NCI-H1930 (cell line): ENCODE results near the gene SMYD4.
"Not testable (repeated sequence)": the region's sequence is repeated elsewhere in the genome, so short reads cannot be mapped to it uniquely, and the experiment has no call there.

Experiments
- DNase-seq, 2 experiments: peaks; one replicate each; lab custom pipeline; 2025; lab: John Stamatoyannopoulos, UW

SMYD4 gene, protein sequence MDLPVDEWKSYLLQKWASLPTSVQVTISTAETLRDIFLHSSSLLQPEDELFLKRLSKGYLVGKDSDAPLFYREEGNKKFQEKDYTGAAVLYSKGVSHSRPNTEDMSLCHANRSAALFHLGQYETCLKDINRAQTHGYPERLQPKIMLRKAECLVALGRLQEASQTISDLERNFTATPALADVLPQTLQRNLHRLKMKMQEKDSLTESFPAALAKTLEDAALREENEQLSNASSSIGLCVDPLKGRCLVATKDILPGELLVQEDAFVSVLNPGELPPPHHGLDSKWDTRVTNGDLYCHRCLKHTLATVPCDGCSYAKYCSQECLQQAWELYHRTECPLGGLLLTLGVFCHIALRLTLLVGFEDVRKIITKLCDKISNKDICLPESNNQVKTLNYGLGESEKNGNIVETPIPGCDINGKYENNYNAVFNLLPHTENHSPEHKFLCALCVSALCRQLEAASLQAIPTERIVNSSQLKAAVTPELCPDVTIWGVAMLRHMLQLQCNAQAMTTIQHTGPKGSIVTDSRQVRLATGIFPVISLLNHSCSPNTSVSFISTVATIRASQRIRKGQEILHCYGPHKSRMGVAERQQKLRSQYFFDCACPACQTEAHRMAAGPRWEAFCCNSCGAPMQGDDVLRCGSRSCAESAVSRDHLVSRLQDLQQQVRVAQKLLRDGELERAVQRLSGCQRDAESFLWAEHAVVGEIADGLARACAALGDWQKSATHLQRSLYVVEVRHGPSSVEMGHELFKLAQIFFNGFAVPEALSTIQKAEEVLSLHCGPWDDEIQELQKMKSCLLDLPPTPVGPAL

GRCh38 chr17:1829592-1830257, at the start of gene SMYD4, which contains the start of gene RPA1:
Gene SMYD4, minus strand, starts transcription at chr17:1829902. Its CDS starts 1,908 bp downstream, at chr17:1827994.
Gene RPA1, plus strand, starts transcription at chr17:1830005. Its CDS starts 89 bp downstream, at chr17:1830094.
- DNase-seq, result peak; percentile 80 to 89

DNA sequence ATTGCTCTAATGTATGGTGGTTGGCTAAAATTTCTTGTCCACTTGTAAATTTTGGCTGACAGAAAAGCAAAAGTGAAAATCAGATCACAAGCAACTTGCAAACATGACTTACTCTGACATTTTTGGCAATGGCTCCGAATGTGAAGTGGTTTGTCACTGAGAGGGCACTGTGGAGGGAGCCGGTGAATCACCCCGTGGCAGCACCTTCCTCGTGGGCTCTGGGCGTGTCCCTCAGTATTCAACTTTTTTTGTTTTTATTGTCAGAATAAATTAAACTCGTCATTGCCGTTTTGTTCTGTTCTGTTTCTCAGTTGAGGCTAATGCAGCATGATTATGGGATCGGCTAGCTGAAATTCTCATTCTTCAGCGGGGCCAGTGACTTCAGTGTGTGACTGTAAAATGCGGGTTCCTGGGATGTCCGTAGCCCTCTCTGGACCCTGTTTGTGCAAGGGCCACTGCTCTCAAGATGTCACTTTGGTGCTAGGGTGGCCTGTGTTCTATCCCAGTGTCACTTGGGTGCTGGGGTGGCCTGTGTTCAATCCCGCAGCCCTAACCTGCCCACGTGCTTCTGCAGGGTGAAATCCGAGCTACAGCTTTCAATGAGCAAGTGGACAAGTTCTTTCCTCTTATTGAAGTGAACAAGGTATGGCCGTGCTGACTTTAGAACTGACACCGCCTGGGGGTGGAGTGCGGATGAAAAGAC, 48.9 kb upstream of the SMYD4 start:
- no peak for DNase-seq

GRCh38 chr17:1875597-1875996, 45.9 kb upstream of the SMYD4 start:
- DNase-seq, result no peak

DNA sequence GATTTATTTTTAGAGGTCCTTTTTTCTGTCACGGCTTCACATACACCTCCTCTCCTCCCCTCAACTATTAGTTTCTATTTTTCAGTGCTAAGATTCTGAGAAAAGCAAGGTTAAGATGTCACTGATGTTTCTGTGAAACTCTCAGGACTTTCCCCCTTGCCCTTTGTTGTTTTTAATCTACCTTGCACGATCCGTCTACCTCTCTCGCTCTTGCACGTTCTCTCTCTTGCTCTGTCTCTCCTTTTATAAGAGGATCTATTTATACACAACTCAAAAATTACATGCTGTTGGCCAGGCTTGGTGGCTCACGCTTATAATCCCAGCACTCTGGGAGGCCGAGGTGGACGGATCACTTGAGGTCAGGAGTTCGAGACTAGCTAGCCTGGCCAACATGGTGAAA, 43.7 kb upstream of the SMYD4 start:
- DNase-seq, result no peak

DNA sequence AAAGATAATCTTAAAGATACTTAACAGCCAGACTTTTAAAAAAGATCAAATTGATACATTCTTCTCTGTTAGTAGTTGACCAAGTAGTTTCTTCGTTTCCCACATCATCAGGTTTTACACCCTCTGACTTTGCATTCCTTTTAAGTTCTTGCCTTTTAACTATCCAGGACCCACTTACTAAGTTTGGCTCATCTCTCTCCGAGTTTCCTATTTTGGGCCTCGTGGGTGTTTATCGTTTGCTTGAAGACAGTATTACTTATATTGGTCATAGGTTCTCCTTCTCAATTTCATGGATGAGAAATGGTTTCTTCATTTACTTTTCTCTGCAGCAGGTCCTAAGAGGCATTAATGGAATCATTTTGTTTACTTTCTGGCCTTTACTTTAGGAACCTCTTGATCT, 43.3 kb upstream of the SMYD4 start:
- no peak for DNase-seq

GRCh38 chr17:1872254-1872653, 42.6 kb upstream of the SMYD4 start:
- no peak for DNase-seq

DNA sequence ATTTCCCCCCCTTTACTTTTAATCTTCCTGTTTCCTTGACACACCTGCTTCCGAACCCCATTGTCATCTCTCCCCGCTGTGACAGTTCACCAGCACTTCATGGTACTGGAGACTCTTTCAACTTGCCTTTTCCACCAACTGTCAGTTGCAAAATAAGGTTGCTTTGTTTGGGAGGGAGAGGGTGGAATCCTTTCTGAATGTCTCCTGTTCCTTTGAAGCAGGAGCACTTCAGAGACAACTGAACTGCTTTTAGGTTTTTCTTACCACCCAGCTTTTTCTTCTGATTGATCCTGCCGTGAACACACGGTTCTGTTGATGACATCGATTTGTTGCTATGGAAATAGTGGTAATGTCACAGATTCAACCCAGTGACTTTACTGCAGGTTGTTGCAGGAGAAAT, 42.1 kb upstream of the SMYD4 start:
- DNase-seq, result no peak

DNA sequence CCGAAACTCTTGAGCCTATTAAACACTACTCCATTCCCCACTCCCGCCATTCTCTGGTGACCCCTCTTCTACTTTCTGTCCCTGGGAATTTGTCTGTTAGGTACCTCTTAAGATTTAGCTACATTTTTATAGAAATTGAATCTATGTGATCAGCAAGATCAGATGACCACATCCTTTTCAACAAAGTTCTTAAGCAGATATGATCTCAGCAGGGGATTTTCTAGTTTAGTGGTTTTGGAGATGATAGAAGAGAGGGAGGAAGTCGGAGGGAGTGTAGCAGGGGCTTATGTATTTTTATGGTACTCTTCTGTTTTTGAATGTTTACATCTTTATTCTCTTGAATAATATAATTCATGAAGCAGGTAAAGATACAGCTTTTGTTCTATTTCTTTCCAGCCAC, 40.9 kb upstream of the SMYD4 start:
- DNase-seq, result no peak

GRCh38 chr17:1868090-1868489, 38.4 kb upstream of the SMYD4 start:
- DNase-seq, result no peak

GRCh38 chr17:1867307-1867706, 37.6 kb upstream of the SMYD4 start:
- DNase-seq, result no peak

GRCh38 chr17:1865252-1866037, 35.7 kb upstream of the SMYD4 start:
- DNase-seq, result no peak

DNA sequence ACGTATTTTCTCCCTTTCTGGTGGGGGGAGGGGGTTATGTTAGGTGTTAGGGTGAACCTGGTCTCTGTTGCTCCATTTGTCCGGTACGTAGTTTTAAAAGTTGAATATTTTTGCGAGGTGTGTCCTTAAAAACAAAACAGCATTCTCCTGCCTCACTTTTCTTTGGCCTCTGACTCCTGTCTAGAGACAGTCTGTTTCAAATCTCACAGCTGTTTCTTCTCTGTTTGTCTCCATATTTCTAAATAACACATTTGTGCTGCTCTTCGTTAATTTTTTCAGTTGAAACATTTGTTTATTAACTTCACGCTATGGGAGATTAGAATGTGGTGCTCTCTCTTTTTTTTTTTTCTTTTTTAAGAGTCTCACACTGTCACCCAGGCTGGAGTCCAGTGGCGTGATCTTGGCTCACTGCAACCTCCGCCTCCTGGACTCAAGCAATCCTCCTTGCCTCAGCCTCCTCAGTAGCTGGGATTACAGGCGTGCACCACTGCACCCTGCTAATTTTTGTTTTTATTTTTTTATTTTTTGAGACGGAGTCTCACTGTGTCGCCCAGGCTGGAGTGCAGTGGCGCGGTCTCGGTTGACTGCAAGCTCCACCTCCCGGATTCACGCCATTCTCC, 31.8 kb upstream of the SMYD4 start:
- no peak for DNase-seq

GRCh38 chr17:1860978-1861377, 31.3 kb upstream of the SMYD4 start:
- no peak for DNase-seq

DNA sequence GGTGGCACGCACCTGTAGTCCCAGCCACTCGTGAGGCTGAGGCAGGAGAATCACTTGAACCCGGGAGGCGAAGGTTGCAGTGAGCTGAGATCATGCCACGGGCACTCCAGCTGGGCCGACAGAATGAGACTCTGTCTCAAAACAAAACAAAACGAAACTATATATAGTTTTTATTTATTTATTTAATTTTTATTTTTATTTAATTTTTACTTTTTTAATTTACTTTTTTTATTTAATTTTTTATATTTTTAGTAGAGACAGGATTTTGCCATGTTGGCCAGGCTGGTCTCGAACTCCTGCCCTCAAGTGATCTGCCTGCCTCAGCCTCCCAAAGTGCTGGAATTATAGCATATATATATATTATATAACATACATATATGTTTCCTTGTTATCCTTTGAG, 26.8 kb upstream of the SMYD4 start:
- not testable (repeated sequence) for DNase-seq

DNA sequence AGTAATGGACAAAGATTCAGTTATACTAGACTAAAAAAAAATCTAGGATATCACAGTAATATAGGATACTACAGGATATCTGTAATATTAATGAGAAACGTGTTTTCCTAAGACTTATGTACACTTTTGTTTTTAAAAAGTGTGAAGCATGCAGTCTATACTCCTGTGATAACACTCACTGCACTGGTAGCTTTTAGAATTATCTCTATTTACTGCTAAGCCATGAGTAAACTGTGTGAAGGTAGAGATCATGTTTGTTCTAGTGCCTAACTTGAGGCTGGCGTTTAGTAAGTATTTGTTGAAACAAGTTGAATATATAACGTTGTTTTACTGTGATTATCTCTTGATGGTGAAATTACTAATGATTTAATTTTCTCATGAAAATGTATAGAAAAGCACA, 24.0 kb upstream of the SMYD4 start:
- no peak for DNase-seq

DNA sequence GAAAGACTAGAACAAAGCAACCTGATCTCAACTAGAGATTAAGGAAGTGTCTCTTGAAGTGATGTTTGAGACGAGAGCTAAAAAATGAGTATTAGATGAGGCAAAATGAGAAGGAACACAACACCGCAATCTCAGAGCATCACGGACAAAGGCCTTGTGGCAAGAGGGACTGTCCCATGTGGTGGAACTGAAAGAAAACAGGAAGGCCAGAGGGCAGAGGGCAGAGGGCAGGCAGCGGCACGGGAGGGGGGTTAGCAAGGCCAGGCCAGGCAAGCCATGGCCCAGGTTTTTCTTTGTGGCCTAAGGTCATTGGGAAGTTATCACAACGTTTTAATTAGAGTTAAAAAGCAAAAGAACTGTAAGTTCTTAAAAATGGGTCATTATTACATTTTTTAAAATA, 22.6 kb upstream of the SMYD4 start:
- no peak for DNase-seq

GRCh38 chr17:1847191-1847590, 17.5 kb upstream of the SMYD4 start:
- DNase-seq, result no peak

DNA sequence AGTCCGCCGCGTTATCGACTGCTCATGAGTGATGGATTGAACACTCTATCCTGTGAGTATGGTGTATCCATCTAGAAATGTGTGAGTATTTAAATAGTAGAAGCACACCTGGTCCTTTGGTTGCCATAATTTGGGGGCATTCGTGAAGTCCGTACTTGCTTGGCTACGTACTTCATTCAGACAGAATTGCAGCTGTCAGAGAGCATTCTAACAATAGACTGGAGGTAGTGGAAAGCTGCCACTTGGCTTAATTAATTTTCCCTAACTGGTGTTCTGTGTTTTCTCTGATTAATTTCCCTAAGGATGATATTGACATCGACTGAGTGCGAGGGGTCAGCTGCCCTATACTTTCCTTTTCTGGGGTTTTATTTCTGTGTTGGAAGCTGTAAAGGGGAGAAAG, 14.2 kb upstream of the SMYD4 start:
- no peak for DNase-seq

GRCh38 chr17:1839516-1839915, 9.8 kb upstream of the SMYD4 start:
- no peak for DNase-seq

- DNase-seq, result no peak
Measured at GRCh38 chr17:1834380-1835149, 4.9 kb upstream of the SMYD4 start.
